Left renal cortex interstitium (tissue), 4 donors: Measurements from ENCODE around the gene BMPR1B. TPM values are rescaled to one million over a fixed set of nuclear protein-coding genes. Genes with fewer than 3 reads are reported as not detected.
"Not testable (repeated sequence)": the region's sequence is repeated elsewhere in the genome, so short reads cannot be mapped to it uniquely, and the experiment has no call there.

ENCODE experiments used
- DNase-seq, 4 donors: peaks; one replicate each; pipeline ENCODE4 v3.0.0-alpha.2; 2013; ENCODE audit warnings: low read depth in 4 of 4, low spot score in 2 of 4, missing footprints in 1 of 4
- polyA plus RNA-seq, 4 donors: library from polyadenylated mRNA; unstranded; fragments of 120-200 nt; gene quantifications; one replicate each; pipeline ENCODE4 v1.2.1, GENCODE V29; 2013; ENCODE audit not compliant: insufficient read length in 4 of 4

Gene BMPR1B
- polyA plus RNA-seq, 4 donors: 20.4 to 27.2 (median 23.7) TPM

- no peak for DNase-seq
Observed at GRCh38 chr4:95018785-95019184, 261.0 kb downstream of the BMPR1B start.

- no peak for DNase-seq
Observed at GRCh38 chr4:95020521-95020920, 262.8 kb downstream of the BMPR1B start.

GRCh38 chr4:95021099-95021498, 263.3 kb downstream of the BMPR1B start:
- DNase-seq: no peak

- DNase-seq: no peak
Observed at GRCh38 chr4:95023110-95023509, 265.4 kb downstream of the BMPR1B start.

GRCh38 chr4:95027905-95028618, 270.3 kb downstream of the BMPR1B start:
- no peak for DNase-seq

- no peak for DNase-seq
Observed at GRCh38 chr4:95038791-95039190, 281.0 kb downstream of the BMPR1B start.

- DNase-seq: peak in 1 of 4 donors; percentile 28
Observed at GRCh38 chr4:95044324-95044837, 286.6 kb downstream of the BMPR1B start.

GRCh38 chr4:95045429-95045828, 287.7 kb downstream of the BMPR1B start:
- DNase-seq: no peak

- no peak for DNase-seq
Observed at GRCh38 chr4:95048296-95048695, 290.5 kb downstream of the BMPR1B start.

- no peak for DNase-seq
Observed at GRCh38 chr4:95049551-95050233, 291.9 kb downstream of the BMPR1B start.

GRCh38 chr4:95050980-95051701, 293.4 kb downstream of the BMPR1B start:
- DNase-seq: no peak

GRCh38 chr4:95051702-95052020, 293.9 kb downstream of the BMPR1B start:
- DNase-seq: no peak

GRCh38 chr4:95058991-95059390, 301.2 kb downstream of the BMPR1B start:
- DNase-seq: no peak

GRCh38 chr4:95059663-95060062, 301.9 kb downstream of the BMPR1B start:
- no peak for DNase-seq

- no peak for DNase-seq
Observed at GRCh38 chr4:95061220-95061619, 303.5 kb downstream of the BMPR1B start.

GRCh38 chr4:95061801-95062200, 304.0 kb downstream of the BMPR1B start:
- not testable (repeated sequence) for DNase-seq

- DNase-seq: no peak
Observed at GRCh38 chr4:95066050-95066449, 308.3 kb downstream of the BMPR1B start.

GRCh38 chr4:95068401-95068800, 310.6 kb downstream of the BMPR1B start:
- no peak for DNase-seq

- DNase-seq: no peak
Observed at GRCh38 chr4:95068818-95069478, 311.2 kb downstream of the BMPR1B start.

GRCh38 chr4:95071851-95072250, 314.1 kb downstream of the BMPR1B start:
- DNase-seq: no peak

- no peak for DNase-seq
Observed at GRCh38 chr4:95073646-95074045, 315.9 kb downstream of the BMPR1B start.
